Hematopoietic multipotent progenitor cell treated with erythropoietin and hydrocortisone succinate and interleukin-3 and kit ligand, for 8 days (in vitro differentiated cells): ENCODE measurements around the gene FBXW8.
A peak's percentile ranks its signal among the peaks of the same experiment; 100 is the strongest.

Source experiments
- DNase-seq: peaks from one replicate; pipeline ENCODE4 v3.0.0-alpha.2; 2015

Gene FBXW8

GRCh38 chr12:116887897-116888296 lies 22.9 kb upstream of the FBXW8 start:
- no peak for DNase-seq

GRCh38 chr12:116890330-116890729 lies 20.4 kb upstream of the FBXW8 start:
- DNase-seq, result no peak

- no peak for DNase-seq
Observed at GRCh38 chr12:116891019-116891418, 19.7 kb upstream of the FBXW8 start.

GRCh38 chr12:116892349-116893140 lies 18.2 kb upstream of the FBXW8 start:
- DNase-seq, result no peak

- DNase-seq, result no peak
Observed at GRCh38 chr12:116894913-116895312, 15.8 kb upstream of the FBXW8 start.

- no peak for DNase-seq
Observed at GRCh38 chr12:116896411-116896924, 14.3 kb upstream of the FBXW8 start.

- DNase-seq, result no peak
Observed at GRCh38 chr12:116897476-116897875, 13.3 kb upstream of the FBXW8 start.

- no peak for DNase-seq
Observed at GRCh38 chr12:116898669-116899068, 12.1 kb upstream of the FBXW8 start.

- no peak for DNase-seq
Observed at GRCh38 chr12:116901612-116902011, 9.1 kb upstream of the FBXW8 start.

- DNase-seq, result no peak
Observed at GRCh38 chr12:116903818-116904217, 6.9 kb upstream of the FBXW8 start.

- no peak for DNase-seq
Observed at GRCh38 chr12:116906285-116906684, 4.5 kb upstream of the FBXW8 start.

- DNase-seq, result no peak
Observed at GRCh38 chr12:116910280-116910644, 488 bp upstream of the FBXW8 start.

- DNase-seq, result no peak
Observed at GRCh38 chr12:116915326-116915725, 4.6 kb downstream of the FBXW8 start.

- DNase-seq, result peak; percentile 5
Observed at GRCh38 chr12:116916122-116916521, 5.4 kb downstream of the FBXW8 start.

- peak; percentile 81 for DNase-seq
Observed at GRCh38 chr12:116916714-116917114, 6.0 kb downstream of the FBXW8 start.

GRCh38 chr12:116918464-116918863 lies 7.7 kb downstream of the FBXW8 start:
- no peak for DNase-seq

GRCh38 chr12:116919247-116919661 lies 8.5 kb downstream of the FBXW8 start:
- peak; percentile 83 for DNase-seq

GRCh38 chr12:116919706-116920485 lies 9.1 kb downstream of the FBXW8 start:
- no peak for DNase-seq

- no peak for DNase-seq
Observed at GRCh38 chr12:116920939-116921338, 10.2 kb downstream of the FBXW8 start.

- DNase-seq, result no peak
Observed at GRCh38 chr12:116922194-116922897, 11.6 kb downstream of the FBXW8 start.

GRCh38 chr12:116924558-116925453 lies 14.1 kb downstream of the FBXW8 start:
- peak; percentile 34 for DNase-seq
